Measurements from ENCODE around the gene SHC4. TPM values are rescaled to one million over a fixed set of nuclear protein-coding genes. Genes with fewer than 3 reads are reported as not detected.

SHC4 gene
- total RNA-seq, 1 donor from 2014 or later = 2.1 TPM

- Histone ChIP-seq H3K9me3 (ENCODE audit: control insufficient read depth in 3 of 3, low read length in 3 of 3) (no peaks in the 10 kb centered on the region), H3K4me1 (ENCODE audit: control insufficient read depth in 3 of 3, insufficient read depth in 3 of 3, low read length in 3 of 3) (no peaks in the 10 kb centered on the region), H3K27ac (ENCODE audit: low read depth, low read length) (no peak overlapping the region), H3K9ac (ENCODE audit: low read depth in 1 of 3, low read length in 3 of 3) (no peak overlapping the region), H3K36me3 (ENCODE audit: control insufficient read depth in 3 of 3, insufficient read depth in 3 of 3, low read length in 3 of 3) (peaks cover 0 to 5% (median 3%) of the 10 kb centered on the region in 3 donors), H3K4me3 (ENCODE audit: low read length in 3 of 3) (no peak overlapping the region), H3K27me3 (ENCODE audit: control insufficient read depth in 3 of 3, insufficient read depth in 3 of 3, low read length in 3 of 3) (no peaks in the 10 kb centered on the region)
Observed at GRCh38 chr15:48781017-48781416, 182.7 kb downstream of the SHC4 start.

- H3K27ac ChIP-seq (ENCODE audit: low read depth, low read length) = no peak overlapping the region
Observed at GRCh38 chr15:48778331-48778730, 185.4 kb downstream of the SHC4 start.

GRCh38 chr15:48777645-48778330 is 185.9 kb downstream of the SHC4 start:
- Histone ChIP-seq H3K9ac (ENCODE audit: low read depth in 1 of 3, low read length in 3 of 3) (no peak overlapping the region), H3K36me3 (ENCODE audit: control insufficient read depth in 3 of 3, insufficient read depth in 3 of 3, low read length in 3 of 3) (peaks cover 0 to 5% (median 3%) of the 10 kb centered on the region in 3 donors), H3K9me3 (ENCODE audit: control insufficient read depth in 3 of 3, low read length in 3 of 3) (no peaks in the 10 kb centered on the region), H3K27me3 (ENCODE audit: control insufficient read depth in 3 of 3, insufficient read depth in 3 of 3, low read length in 3 of 3) (no peaks in the 10 kb centered on the region), H3K4me1 (ENCODE audit: control insufficient read depth in 3 of 3, insufficient read depth in 3 of 3, low read length in 3 of 3) (no peaks in the 10 kb centered on the region), H3K27ac (ENCODE audit: low read depth, low read length) (no peak overlapping the region), H3K4me3 (ENCODE audit: low read length in 3 of 3) (no peak overlapping the region)

More at GRCh38 chr15:48778331-48778730, 185.4 kb downstream of the SHC4 start:
- Histone ChIP-seq H3K36me3 (ENCODE audit: control insufficient read depth in 3 of 3, insufficient read depth in 3 of 3, low read length in 3 of 3) (peaks cover 0 to 5% (median 3%) of the 10 kb centered on the region in 3 donors), H3K9ac (ENCODE audit: low read depth in 1 of 3, low read length in 3 of 3) (no peak overlapping the region), H3K4me1 (ENCODE audit: control insufficient read depth in 3 of 3, insufficient read depth in 3 of 3, low read length in 3 of 3) (no peaks in the 10 kb centered on the region), H3K9me3 (ENCODE audit: control insufficient read depth in 3 of 3, low read length in 3 of 3) (no peaks in the 10 kb centered on the region), H3K27me3 (ENCODE audit: control insufficient read depth in 3 of 3, insufficient read depth in 3 of 3, low read length in 3 of 3) (no peaks in the 10 kb centered on the region), H3K4me3 (ENCODE audit: low read length in 3 of 3) (no peak overlapping the region)

GRCh38 chr15:48775546-48775945 is 188.2 kb downstream of the SHC4 start:
- Histone ChIP-seq H3K9ac (ENCODE audit: low read depth in 1 of 3, low read length in 3 of 3) (no peak overlapping the region), H3K27ac (ENCODE audit: low read depth, low read length) (no peak overlapping the region), H3K9me3 (ENCODE audit: control insufficient read depth in 3 of 3, low read length in 3 of 3) (no peaks in the 10 kb centered on the region)

GRCh38 chr15:48774484-48774883 is 189.2 kb downstream of the SHC4 start:
- Histone ChIP-seq H3K4me1 (ENCODE audit: control insufficient read depth in 3 of 3, insufficient read depth in 3 of 3, low read length in 3 of 3) (no peaks in the 10 kb centered on the region), H3K27me3 (ENCODE audit: control insufficient read depth in 3 of 3, insufficient read depth in 3 of 3, low read length in 3 of 3) (no peaks in the 10 kb centered on the region), H3K9me3 (ENCODE audit: control insufficient read depth in 3 of 3, low read length in 3 of 3) (no peaks in the 10 kb centered on the region), H3K4me3 (ENCODE audit: low read length in 3 of 3) (no peak overlapping the region), H3K36me3 (ENCODE audit: control insufficient read depth in 3 of 3, insufficient read depth in 3 of 3, low read length in 3 of 3) (no peaks in the 10 kb centered on the region), H3K27ac (ENCODE audit: low read depth, low read length) (no peak overlapping the region), H3K9ac (ENCODE audit: low read depth in 1 of 3, low read length in 3 of 3) (no peak overlapping the region)

More at GRCh38 chr15:48775546-48775945, 188.2 kb downstream of the SHC4 start:
- Histone ChIP-seq H3K4me3 (ENCODE audit: low read length in 3 of 3) (no peak overlapping the region), H3K36me3 (ENCODE audit: control insufficient read depth in 3 of 3, insufficient read depth in 3 of 3, low read length in 3 of 3) (no peaks in the 10 kb centered on the region), H3K27me3 (ENCODE audit: control insufficient read depth in 3 of 3, insufficient read depth in 3 of 3, low read length in 3 of 3) (no peaks in the 10 kb centered on the region), H3K4me1 (ENCODE audit: control insufficient read depth in 3 of 3, insufficient read depth in 3 of 3, low read length in 3 of 3) (no peaks in the 10 kb centered on the region)

Small RNAs within 50 kb of the gene (small RNA-seq; reads per million reads assigned to genes)
- gene RF00019 = not detected

Other genes with a start within 250 kb of the SHC4 start
- gene CEP152, start 152.8 kb downstream of the SHC4 start, total RNA-seq = 2.6 TPM
- 91.3 TPM for gene EID1, start 85.8 kb downstream of the SHC4 start, total RNA-seq
- 20.4 TPM for gene SECISBP2L, start 82.5 kb upstream of the SHC4 start, total RNA-seq
- gene COPS2, start 191.7 kb upstream of the SHC4 start, total RNA-seq = 40.7 TPM
- 50.1 TPM for gene GALK2, start 206.3 kb upstream of the SHC4 start, total RNA-seq

Measured in skeletal muscle tissue (tissue), 5 donors.